B cell (primary cell): Measurements from ENCODE around the gene KCNJ14. TPM values are rescaled to one million over a fixed set of nuclear protein-coding genes. Genes with fewer than 3 reads are reported as not detected.

ENCODE experiments used
- ATAC-seq: fragments of 200-7000 bp; cut with Tn5 transposase; one replicate; pipeline ENCODE4 v1.10.0; 2021; ENCODE audit warnings: low read depth, mild to moderate bottlenecking, moderate number of reproducible peaks, moderate library complexity
- CTCF ChIA-PET: fragments of 350-600 bp; sonication (Branson Sonifier 250); formaldehyde crosslinking; loops from one replicate; lab custom pipeline; 2021; ENCODE audit warnings: antibody characterized with exemption, inconsistent platforms; lab: Charles Lee
- POLR2A ChIA-PET: fragments of 350-600 bp; sonication (Branson Sonifier 250); formaldehyde crosslinking; loops from one replicate; lab custom pipeline; 2021; ENCODE audit warnings: antibody characterized with exemption; lab: Charles Lee
- DNase-seq: peaks from one replicate; pipeline ENCODE4 v3.0.0; 2013
- H2AFZ ChIP-seq: 2 replicates; pipeline ENCODE4 v1.6.1; 2012; ENCODE audit warnings: mild to moderate bottlenecking, low read depth, low read length; ENCODE audit not compliant: insufficient read depth, poor library complexity, severe bottlenecking
- H3K27ac ChIP-seq, 2 donors: 1 replicate in 1 of 2; 2 replicates in 1 of 2; pipeline ENCODE4 v1.5.1; 2012 to 2013; ENCODE audit warnings: low read length in 2 of 2, mild to moderate bottlenecking in 2 of 2, moderate library complexity in 1 of 2
- H3K27me3 ChIP-seq, 4 experiments: fragments of 200-600 bp in 1 of 4; sonication (generic) in 1 of 4; replicated peaks in 1 of 4; 1 replicate in 2 of 4; 2 replicates in 2 of 4; pipeline versions ENCODE4 v1.6.1 to v1.7.0; 2013 to 2016; ENCODE audit warnings: low read length in 3 of 4, mild to moderate bottlenecking in 2 of 4, mixed read lengths in 1 of 4, moderate library complexity in 1 of 4; ENCODE audit not compliant: insufficient read depth in 4 of 4, control insufficient read depth in 3 of 4; ENCODE audit errors: control extremely low read depth in 1 of 4
- H3K36me3 ChIP-seq, 2 experiments: replicated peaks in 1 of 2; 1 replicate in 1 of 2; 2 replicates in 1 of 2; pipeline versions ENCODE4 v1.6.1 to v1.7.1; 2013; ENCODE audit warnings: low read length in 1 of 2; ENCODE audit not compliant: insufficient read depth in 2 of 2, control insufficient read depth in 1 of 2; ENCODE audit errors: control extremely low read depth in 1 of 2, extremely low read depth in 1 of 2
- H3K4me1 ChIP-seq, 2 donors: fragments of 200-600 bp in 1 of 2; sonication (generic) in 1 of 2; 1 replicate in 1 of 2; 2 replicates in 1 of 2; pipeline versions ENCODE4 v1.5.1 to v1.6.1; 2013 to 2017; ENCODE audit warnings: low read length in 2 of 2; ENCODE audit not compliant: control insufficient read depth in 2 of 2, insufficient read depth in 2 of 2
- H3K4me2 ChIP-seq: replicated peaks from 2 replicates; pipeline ENCODE3; 2012; ENCODE audit warnings: mild to moderate bottlenecking, low read depth, low read length; ENCODE audit not compliant: poor library complexity, severe bottlenecking
- H3K4me3 ChIP-seq, 5 experiments: fragments of 200-600 bp in 1 of 5; sonication (generic) in 1 of 5; 1 replicate in 3 of 5; 2 replicates in 2 of 5; pipeline versions ENCODE4 v1.5.1 to v1.7.0; 2011 to 2016; ENCODE audit warnings: low read length in 4 of 5, mild to moderate bottlenecking in 4 of 5, low read depth in 2 of 5, control low read depth in 1 of 5, moderate library complexity in 1 of 5; ENCODE audit not compliant: insufficient read depth in 1 of 5; ENCODE audit errors: control extremely low read depth in 1 of 5, extremely low read depth in 1 of 5
- H3K79me2 ChIP-seq: fragments of 200-600 bp; sonication (generic); one replicate; pipeline ENCODE4 v1.6.0; 2016; ENCODE audit warnings: low read length; ENCODE audit not compliant: control insufficient read depth, insufficient read depth
- H3K9ac ChIP-seq: fragments of 200-600 bp; sonication (generic); 2 replicates; pipeline ENCODE4 v1.6.1; 2017; ENCODE audit warnings: mild to moderate bottlenecking, low read length, moderate library complexity
- H3K9me3 ChIP-seq, 3 donors: one replicate each; pipeline versions ENCODE4 v1.6.1 to v1.7.1; 2013; ENCODE audit warnings: low read length in 2 of 3; ENCODE audit not compliant: control insufficient read depth in 2 of 3, insufficient read depth in 1 of 3; ENCODE audit errors: control extremely low read depth in 1 of 3
- H4K20me1 ChIP-seq: 2 replicates; pipeline ENCODE4 v1.6.0; 2012; ENCODE audit warnings: mild to moderate bottlenecking, low read length; ENCODE audit not compliant: insufficient read depth, control insufficient read depth, poor library complexity, severe bottlenecking
- H3K27ac Mint-ChIP-seq: one replicate; pipeline ENCODE4 v1.8.0; 2021; ENCODE audit warnings: mixed read lengths
- H3K27me3 Mint-ChIP-seq: one replicate; pipeline ENCODE4 v1.8.0; 2021; ENCODE audit warnings: mixed read lengths
- H3K4me1 Mint-ChIP-seq: one replicate; pipeline ENCODE4 v1.8.0; 2021; ENCODE audit warnings: mixed read lengths
- H3K4me3 Mint-ChIP-seq: one replicate; pipeline ENCODE4 v1.8.0; 2021; ENCODE audit warnings: mixed read lengths
- H3K9me3 Mint-ChIP-seq: one replicate; pipeline ENCODE4 v1.8.0; 2022; ENCODE audit warnings: mixed read lengths; ENCODE audit not compliant: insufficient read depth
- EZH2 ChIP-seq: IDR thresholded peaks from 2 replicates; pipeline ENCODE4 v1.6.1; 2012; ENCODE audit warnings: borderline replicate concordance, low read depth, mild to moderate bottlenecking, moderate library complexity, low read length; ENCODE audit not compliant: insufficient read depth, poor library complexity, severe bottlenecking
- WGBS: methylation state at CpG from one replicate; pipeline ENCODE4 v1.1.5; 2013; ENCODE audit warnings: missing lambda C conversion rate; ENCODE audit not compliant: insufficient coverage; 5-methylcytosine and 5-hydroxymethylcytosine counted together
- intact Hi-C: fragments of 100-400 bp; cut with micrococcal nuclease; formaldehyde crosslinking; loops from one replicate; pipeline ENCODE4 v1.10.0; 2022
- polyA plus RNA-seq: library from polyadenylated mRNA; depleted of rRNA; stranded (reverse); fragments of >200 nt; gene quantifications from 2 replicates; pipeline ENCODE4 v1.2.3, GENCODE V29; 2012
- total RNA-seq, 2 donors: library from RNA; stranded (reverse); fragments of 120-200 nt in 1 of 2; gene quantifications; 1 replicate in 1 of 2; 2 replicates in 1 of 2; pipeline versions ENCODE4 v1.2.3 to v1.2.4, GENCODE V29; 2013 to 2022
- TF ChIP-seq, protein P1 (sequence below): fragments of 200-600 bp; IDR thresholded peaks from one replicate; pipeline ENCODE4 v1.8.0; 2022; ENCODE audit warnings: antibody characterized with exemption, mild to moderate bottlenecking

KCNJ14 gene
- total and polyA plus RNA-seq, 2 donors (not counting 1 experiment from before 2014, with no cell fraction given), result 1.5 to 2.3 TPM

DNA sequence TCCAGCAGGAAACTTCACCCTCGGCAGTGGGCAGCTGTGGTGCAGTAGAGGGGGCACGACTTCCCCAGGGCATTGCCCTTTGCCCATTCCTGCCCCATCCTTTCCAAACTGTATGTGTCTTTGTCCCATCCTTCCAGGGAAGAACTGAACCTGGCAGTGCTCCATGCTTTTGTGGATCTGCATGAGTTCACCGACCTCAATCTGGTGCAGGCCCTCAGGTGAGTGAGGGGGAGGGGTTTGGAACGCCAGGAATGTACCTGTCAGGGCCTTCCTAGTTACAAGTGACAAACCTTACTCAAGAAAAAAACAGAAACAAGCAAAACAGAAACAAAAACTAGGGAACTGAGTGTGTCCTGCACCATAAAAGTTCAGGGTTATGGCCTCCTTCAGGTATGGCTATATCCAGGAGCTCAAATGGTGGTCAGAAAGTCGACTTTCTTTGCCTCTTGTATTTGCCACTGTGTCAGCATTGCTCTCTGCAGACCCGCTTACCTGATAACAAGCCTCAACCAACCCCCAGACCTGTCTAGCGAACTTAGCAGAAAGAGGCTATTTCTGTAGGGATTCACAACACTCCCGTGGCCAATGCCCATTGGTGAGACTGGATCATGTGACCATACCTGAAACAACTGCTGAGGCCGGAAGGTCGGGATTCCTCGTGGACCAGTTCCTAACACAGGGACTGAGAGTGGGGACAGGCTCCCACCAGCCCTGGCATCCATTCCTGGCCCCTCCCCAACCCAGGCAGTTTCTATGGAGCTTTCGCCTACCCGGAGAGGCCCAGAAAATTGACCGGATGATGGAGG, 18.0 kb downstream of the KCNJ14 start:
- Histone ChIP-seq H3K27ac (no peak overlapping the region), H3K79me2 (peaks cover 11% of the 10 kb centered on the region), H3K9me3 (no peaks in the 10 kb centered on the region), H3K4me1 (peaks cover 7 to 11% of the 10 kb centered on the region in 2 donors), H3K9ac (no peak overlapping the region), H3K36me3 (peaks cover 2 to 49% of the 10 kb centered on the region in 2 experiments), H3K4me3 (no peak overlapping the region), H3K27me3 (no peaks in the 10 kb centered on the region), H3K4me2 (no peak overlapping the region), H4K20me1 (peaks cover 9% of the 10 kb centered on the region), H2AFZ (no peak overlapping the region)
- Mint-ChIP-seq H3K4me1 (peaks cover 17% of the 10 kb centered on the region), H3K27ac (no peak overlapping the region), H3K27me3 (no peaks in the 10 kb centered on the region), H3K4me3 (no peak overlapping the region), H3K9me3 (no peaks in the 10 kb centered on the region)
- POLR2A ChIA-PET, result no interaction called here
- 98% methylated on average over 10 of the region's 14 CpGs for WGBS
- ATAC-seq, result no peak
- CTCF ChIA-PET, result no interaction called here
- intact Hi-C loops, result no loop called here
- TF ChIP-seq, protein P1, sequence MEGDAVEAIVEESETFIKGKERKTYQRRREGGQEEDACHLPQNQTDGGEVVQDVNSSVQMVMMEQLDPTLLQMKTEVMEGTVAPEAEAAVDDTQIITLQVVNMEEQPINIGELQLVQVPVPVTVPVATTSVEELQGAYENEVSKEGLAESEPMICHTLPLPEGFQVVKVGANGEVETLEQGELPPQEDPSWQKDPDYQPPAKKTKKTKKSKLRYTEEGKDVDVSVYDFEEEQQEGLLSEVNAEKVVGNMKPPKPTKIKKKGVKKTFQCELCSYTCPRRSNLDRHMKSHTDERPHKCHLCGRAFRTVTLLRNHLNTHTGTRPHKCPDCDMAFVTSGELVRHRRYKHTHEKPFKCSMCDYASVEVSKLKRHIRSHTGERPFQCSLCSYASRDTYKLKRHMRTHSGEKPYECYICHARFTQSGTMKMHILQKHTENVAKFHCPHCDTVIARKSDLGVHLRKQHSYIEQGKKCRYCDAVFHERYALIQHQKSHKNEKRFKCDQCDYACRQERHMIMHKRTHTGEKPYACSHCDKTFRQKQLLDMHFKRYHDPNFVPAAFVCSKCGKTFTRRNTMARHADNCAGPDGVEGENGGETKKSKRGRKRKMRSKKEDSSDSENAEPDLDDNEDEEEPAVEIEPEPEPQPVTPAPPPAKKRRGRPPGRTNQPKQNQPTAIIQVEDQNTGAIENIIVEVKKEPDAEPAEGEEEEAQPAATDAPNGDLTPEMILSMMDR, result no peak
- TF ChIP-seq EZH2, result no peak
- no peak for DNase-seq

DNA sequence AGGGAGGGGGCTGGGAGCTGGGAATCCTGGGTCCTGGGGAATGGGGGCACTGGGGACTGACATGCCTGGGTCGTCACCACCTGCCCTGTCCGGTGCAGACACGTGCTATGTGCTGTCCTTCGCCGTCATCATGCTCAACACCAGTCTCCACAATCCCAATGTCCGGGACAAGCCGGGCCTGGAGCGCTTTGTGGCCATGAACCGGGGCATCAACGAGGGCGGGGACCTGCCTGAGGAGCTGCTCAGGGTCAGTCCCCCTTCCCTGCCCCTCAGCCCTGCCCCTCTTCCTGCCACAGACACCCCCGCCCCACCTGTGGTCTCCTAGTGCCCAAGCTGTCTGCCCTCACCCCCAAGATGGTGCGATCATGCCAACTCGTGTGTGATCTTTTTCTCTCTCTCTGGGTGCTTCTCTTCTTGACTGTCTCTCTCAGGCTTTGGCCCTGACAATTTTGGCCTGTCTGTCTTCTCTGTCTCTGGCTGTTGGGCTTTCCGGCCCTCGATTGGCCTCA, 18.8 kb downstream of the KCNJ14 start:
- CTCF ChIA-PET, result no interaction called here
- no peak for DNase-seq

More for the DNA sequence above, 18.8 kb downstream of the KCNJ14 start:
- H3K27me3 Mint-ChIP-seq, result no peaks in the 10 kb centered on the region
- Histone ChIP-seq H3K9ac (no peak overlapping the region), H3K4me3 (no peak overlapping the region), H2AFZ (no peak overlapping the region), H3K27ac (no peak overlapping the region), H3K36me3 (peaks cover 2 to 49% of the 10 kb centered on the region in 2 experiments), H3K4me2 (no peak overlapping the region), H4K20me1 (peaks cover 9% of the 10 kb centered on the region), H3K27me3 (no peaks in the 10 kb centered on the region), H3K4me1 (peaks cover 5 to 8% of the 10 kb centered on the region in 2 donors), H3K79me2 (peaks cover 11% of the 10 kb centered on the region), H3K9me3 (no peaks in the 10 kb centered on the region)
- 94% methylated on average over 16 of the region's 16 CpGs for WGBS
- peaks cover 12% of the 10 kb centered on the region for H3K4me1 Mint-ChIP-seq
- H3K9me3 Mint-ChIP-seq, result no peaks in the 10 kb centered on the region
- intact Hi-C loops, result no loop called here
- H3K27ac Mint-ChIP-seq, result no peak overlapping the region
- no peak overlapping the region for H3K4me3 Mint-ChIP-seq
- POLR2A ChIA-PET, result interaction anchor here (0.6 kb wide), 1 partner anchor 639 kb away, joined by 3 read pairs; no protein-coding TSS in a partner anchor
- no peak for ATAC-seq
- TF ChIP-seq, protein P1, result no peak
- TF ChIP-seq EZH2, result no peak
